HepG2 (cell line): ENCODE measurements around the gene TADA3. TPM values are rescaled to one million over a fixed set of nuclear protein-coding genes. Genes with fewer than 3 reads are reported as not detected.

Experiments
- CENPX ChIP-seq: sonication (generic); formaldehyde crosslinking; IDR thresholded peaks from 2 replicates; pipeline ENCODE4 v1.9.0; 2021; ENCODE audit warnings: mild to moderate bottlenecking, missing genetic modification reagents, moderate library complexity
- GLMP ChIP-seq: sonication (generic); formaldehyde crosslinking; IDR thresholded peaks from 2 replicates; pipeline ENCODE4 v1.9.0; 2021; ENCODE audit warnings: missing genetic modification reagents, mild to moderate bottlenecking, borderline replicate concordance
- GMEB2 ChIP-seq: IDR thresholded peaks from 2 replicates; pipeline ENCODE4 v1.6.1; 2016; ENCODE audit warnings: missing biosample characterization, missing genetic modification reagents, low read depth
- GPN1 ChIP-seq: sonication (generic); formaldehyde crosslinking; IDR thresholded peaks from 2 replicates; pipeline ENCODE4 v1.5.1; 2020; ENCODE audit warnings: missing genetic modification reagents, borderline replicate concordance
- KDM4B ChIP-seq: sonication (generic); formaldehyde crosslinking; IDR thresholded peaks from 2 replicates; pipeline ENCODE4 v1.4.0; 2020; ENCODE audit warnings: missing genetic modification reagents
- MED8 ChIP-seq: sonication (generic); formaldehyde crosslinking; IDR thresholded peaks from 2 replicates; pipeline ENCODE4 v1.8.1; 2023; ENCODE audit warnings: mild to moderate bottlenecking, missing genetic modification reagents; ENCODE audit not compliant: insufficient replicate concordance
- NCOA2 ChIP-seq: sonication (generic); formaldehyde crosslinking; IDR thresholded peaks from 2 replicates; pipeline ENCODE4 v1.8.0; 2022; ENCODE audit warnings: inconsistent platforms
- SMAD3 ChIP-seq: sonication (generic); formaldehyde crosslinking; IDR thresholded peaks from 2 replicates; pipeline ENCODE4 v1.4.0; 2020; ENCODE audit warnings: missing genetic modification reagents
- TEAD2 ChIP-seq: sonication (generic); formaldehyde crosslinking; IDR thresholded peaks from 2 replicates; pipeline ENCODE4 v1.9.0; 2021; ENCODE audit warnings: missing genetic modification reagents
- TFDP1 ChIP-seq: IDR thresholded peaks from 2 replicates; pipeline ENCODE4 v1.6.1; 2016; ENCODE audit warnings: missing compliant biosample characterization, missing genetic modification reagents, borderline replicate concordance
- ZMYM2 ChIP-seq: sonication (generic); formaldehyde crosslinking; IDR thresholded peaks from 2 replicates; pipeline ENCODE4 v1.8.0; 2022; ENCODE audit warnings: mild to moderate bottlenecking, missing genetic modification reagents
- ZNF235 ChIP-seq: sonication (generic); formaldehyde crosslinking; IDR thresholded peaks from 2 replicates; pipeline ENCODE4 v1.8.1; 2023; ENCODE audit warnings: mild to moderate bottlenecking, missing genetic modification reagents, borderline replicate concordance
- ZNF441 ChIP-seq: sonication (generic); formaldehyde crosslinking; IDR thresholded peaks from 2 replicates; pipeline ENCODE4 v1.7.0; 2021; ENCODE audit warnings: missing genetic modification reagents, borderline replicate concordance
- ZNF556 ChIP-seq: sonication (generic); formaldehyde crosslinking; IDR thresholded peaks from 2 replicates; pipeline ENCODE4 v1.4.0; 2020; ENCODE audit warnings: mild to moderate bottlenecking, missing genetic modification reagents, borderline replicate concordance
- ZNF569 ChIP-seq: sonication (generic); formaldehyde crosslinking; IDR thresholded peaks from 2 replicates; pipeline ENCODE4 v1.5.0; 2020; ENCODE audit warnings: mild to moderate bottlenecking, missing genetic modification reagents, moderate library complexity, borderline replicate concordance
- ZNF614 ChIP-seq: IDR thresholded peaks from 2 replicates; pipeline ENCODE4 v1.6.1; 2018; ENCODE audit warnings: missing biosample characterization, missing genetic modification reagents, inconsistent platforms, borderline replicate concordance
- ZNF816 ChIP-seq: sonication (generic); formaldehyde crosslinking; IDR thresholded peaks from 2 replicates; pipeline ENCODE4 v1.8.0; 2022; ENCODE audit warnings: missing genetic modification reagents, mild to moderate bottlenecking, borderline replicate concordance
- polyA plus RNA-seq, 8 experiments: library from polyadenylated mRNA; depleted of rRNA in 3 of 8; stranded (reverse) in 7 of 8; unstranded in 1 of 8; fragments of >200 nt; fragmentation: Illumina TruSeq in 4 of 8; extraction: Trizol in 4 of 8; gene quantifications; 2 replicates each; pipeline versions ENCODE4 v1.2.1 to v1.2.3, GENCODE V29; 2011 to 2016; ENCODE audit warnings: low read depth in 4 of 8, missing spikeins in 1 of 8, mixed read lengths in 1 of 8; ENCODE audit not compliant: insufficient read depth in 1 of 8
- total RNA-seq, 5 experiments: library from RNA; depleted of rRNA; stranded (reverse); fragments of >200 nt; fragmentation: Illumina TruSeq; extraction: Trizol; gene quantifications; 2 replicates each; pipeline ENCODE4 v1.2.3, GENCODE V29; 2016; ENCODE audit warnings: low read depth in 1 of 5
- TF ChIP-seq, protein P1 (sequence below): sonication (generic); formaldehyde crosslinking; IDR thresholded peaks from 2 replicates; pipeline ENCODE4 v1.4.0; 2020; ENCODE audit warnings: missing genetic modification reagents, borderline replicate concordance
- TF ChIP-seq, protein P2 (sequence below): sonication (generic); formaldehyde crosslinking; IDR thresholded peaks from 2 replicates; pipeline ENCODE4 v1.5.1; 2020; ENCODE audit warnings: missing genetic modification reagents, mild to moderate bottlenecking, borderline replicate concordance

TADA3 gene
- total and polyA plus RNA-seq, 2 of the 13 experiments (the other 11 are each of a cell fraction or from before 2014, with no cell fraction given): 32.1 to 37.1 TPM

GRCh38 chr3:9792405-9793160 is at the start of gene TADA3, which contains the start of gene ARPC4 (continued):
- TF ChIP-seq GMEB2 (CRISPR knock-in tag) (no peak), KDM4B (CRISPR knock-in tag) (no peak), ZMYM2 (CRISPR knock-in tag) (no peak), ZNF569 (CRISPR knock-in tag) (0 out of 2 replicates have a peak, but pooled peaks have one; percentile 4), ZNF816 (no peak), NCOA2 (no peak; the same call in 1 of the 2 replicates), ZNF556 (CRISPR knock-in tag) (peak; percentile 67; the same call in 1 of the 2 replicates), GLMP (CRISPR knock-in tag) (no peak), MED8 (CRISPR knock-in tag) (no peak), SMAD3 (CRISPR knock-in tag) (no peak), ZNF235 (no peak), ZNF614 (CRISPR knock-in tag) (no peak), ZNF441 (CRISPR knock-in tag) (0 out of 2 replicates have a peak, but pooled peaks have one; percentile 28), TFDP1 (CRISPR knock-in tag) (no peak), CENPX (CRISPR knock-in tag) (no peak), GPN1 (CRISPR knock-in tag) (no peak), TEAD2 (CRISPR knock-in tag) (no peak)
- TF ChIP-seq, protein P1, sequence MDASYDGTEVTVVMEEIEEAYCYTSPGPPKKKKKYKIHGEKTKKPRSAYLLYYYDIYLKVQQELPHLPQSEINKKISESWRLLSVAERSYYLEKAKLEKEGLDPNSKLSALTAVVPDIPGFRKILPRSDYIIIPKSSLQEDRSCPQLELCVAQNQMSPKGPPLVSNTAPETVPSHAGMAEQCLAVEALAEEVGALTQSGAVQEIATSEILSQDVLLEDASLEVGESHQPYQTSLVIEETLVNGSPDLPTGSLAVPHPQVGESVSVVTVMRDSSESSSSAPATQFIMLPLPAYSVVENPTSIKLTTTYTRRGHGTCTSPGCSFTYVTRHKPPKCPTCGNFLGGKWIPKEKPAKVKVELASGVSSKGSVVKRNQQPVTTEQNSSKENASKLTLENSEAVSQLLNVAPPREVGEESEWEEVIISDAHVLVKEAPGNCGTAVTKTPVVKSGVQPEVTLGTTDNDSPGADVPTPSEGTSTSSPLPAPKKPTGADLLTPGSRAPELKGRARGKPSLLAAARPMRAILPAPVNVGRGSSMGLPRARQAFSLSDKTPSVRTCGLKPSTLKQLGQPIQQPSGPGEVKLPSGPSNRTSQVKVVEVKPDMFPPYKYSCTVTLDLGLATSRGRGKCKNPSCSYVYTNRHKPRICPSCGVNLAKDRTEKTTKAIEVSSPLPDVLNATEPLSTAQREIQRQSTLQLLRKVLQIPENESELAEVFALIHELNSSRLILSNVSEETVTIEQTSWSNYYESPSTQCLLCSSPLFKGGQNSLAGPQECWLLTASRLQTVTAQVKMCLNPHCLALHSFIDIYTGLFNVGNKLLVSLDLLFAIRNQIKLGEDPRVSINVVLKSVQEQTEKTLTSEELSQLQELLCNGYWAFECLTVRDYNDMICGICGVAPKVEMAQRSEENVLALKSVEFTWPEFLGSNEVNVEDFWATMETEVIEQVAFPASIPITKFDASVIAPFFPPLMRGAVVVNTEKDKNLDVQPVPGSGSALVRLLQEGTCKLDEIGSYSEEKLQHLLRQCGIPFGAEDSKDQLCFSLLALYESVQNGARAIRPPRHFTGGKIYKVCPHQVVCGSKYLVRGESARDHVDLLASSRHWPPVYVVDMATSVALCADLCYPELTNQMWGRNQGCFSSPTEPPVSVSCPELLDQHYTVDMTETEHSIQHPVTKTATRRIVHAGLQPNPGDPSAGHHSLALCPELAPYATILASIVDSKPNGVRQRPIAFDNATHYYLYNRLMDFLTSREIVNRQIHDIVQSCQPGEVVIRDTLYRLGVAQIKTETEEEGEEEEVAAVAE (CRISPR knock-in tag): no peak
- TF ChIP-seq, protein P2, sequence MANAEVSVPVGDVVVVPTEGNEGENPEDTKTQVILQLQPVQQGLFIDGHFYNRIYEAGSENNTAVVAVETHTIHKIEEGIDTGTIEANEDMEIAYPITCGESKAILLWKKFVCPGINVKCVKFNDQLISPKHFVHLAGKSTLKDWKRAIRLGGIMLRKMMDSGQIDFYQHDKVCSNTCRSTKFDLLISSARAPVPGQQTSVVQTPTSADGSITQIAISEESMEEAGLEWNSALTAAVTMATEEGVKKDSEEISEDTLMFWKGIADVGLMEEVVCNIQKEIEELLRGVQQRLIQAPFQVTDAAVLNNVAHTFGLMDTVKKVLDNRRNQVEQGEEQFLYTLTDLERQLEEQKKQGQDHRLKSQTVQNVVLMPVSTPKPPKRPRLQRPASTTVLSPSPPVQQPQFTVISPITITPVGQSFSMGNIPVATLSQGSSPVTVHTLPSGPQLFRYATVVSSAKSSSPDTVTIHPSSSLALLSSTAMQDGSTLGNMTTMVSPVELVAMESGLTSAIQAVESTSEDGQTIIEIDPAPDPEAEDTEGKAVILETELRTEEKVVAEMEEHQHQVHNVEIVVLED (CRISPR knock-in tag): peak; percentile 56; the same call in 1 of the 2 replicates
